Measurements from ENCODE around the gene MED6.

MED6 gene

GRCh38 chr14:70624972-70625371, 24.5 kb upstream of the MED6 start:
- no peak overlapping the region for H3K4me3 ChIP-seq (ENCODE audit: low read depth, low read length)
- no peak for DNase-seq (ENCODE audit: low read depth)
- TF ChIP-seq CTCF (conservative IDR thresholded peaks at IDR 0.05; ENCODE audit: low read depth, low read length) = no peak

GRCh38 chr14:70622111-70622712, 21.8 kb upstream of the MED6 start:
- no peak overlapping the region for H3K4me3 ChIP-seq (ENCODE audit: low read depth, low read length)
- TF ChIP-seq CTCF (conservative IDR thresholded peaks at IDR 0.05; ENCODE audit: low read depth, low read length) = peak; percentile 97
- DNase-seq (ENCODE audit: low read depth) = peak; percentile 76

GRCh38 chr14:70619708-70620107, 19.3 kb upstream of the MED6 start:
- TF ChIP-seq CTCF (conservative IDR thresholded peaks at IDR 0.05; ENCODE audit: low read depth, low read length) = no peak
- no peak overlapping the region for H3K4me3 ChIP-seq (ENCODE audit: low read depth, low read length)
- DNase-seq (ENCODE audit: low read depth) = no peak

- H3K4me3 ChIP-seq (ENCODE audit: low read depth, low read length) = no peak overlapping the region
- DNase-seq (ENCODE audit: low read depth) = no peak
- no peak for TF ChIP-seq CTCF (conservative IDR thresholded peaks at IDR 0.05; ENCODE audit: low read depth, low read length)
Measured at GRCh38 chr14:70618314-70618713, 17.9 kb upstream of the MED6 start.

GRCh38 chr14:70616646-70617045, 16.2 kb upstream of the MED6 start:
- DNase-seq (ENCODE audit: low read depth) = no peak
- no peak for TF ChIP-seq CTCF (conservative IDR thresholded peaks at IDR 0.05; ENCODE audit: low read depth, low read length)
- H3K4me3 ChIP-seq (ENCODE audit: low read depth, low read length) = no peak overlapping the region

GRCh38 chr14:70611216-70611615, 10.8 kb upstream of the MED6 start:
- no peak overlapping the region for H3K4me3 ChIP-seq (ENCODE audit: low read depth, low read length)
- no peak for DNase-seq (ENCODE audit: low read depth)
- TF ChIP-seq CTCF (conservative IDR thresholded peaks at IDR 0.05; ENCODE audit: low read depth, low read length) = no peak

GRCh38 chr14:70602254-70602653, 1.8 kb upstream of the MED6 start:
- no peak overlapping the region for H3K4me3 ChIP-seq (ENCODE audit: low read depth, low read length)
- no peak for DNase-seq (ENCODE audit: low read depth)
- no peak for TF ChIP-seq CTCF (conservative IDR thresholded peaks at IDR 0.05; ENCODE audit: low read depth, low read length)
